ENCODE data around the gene TIAM1. TPM values are rescaled to one million over a fixed set of nuclear protein-coding genes. Genes with fewer than 3 reads are reported as not detected.

TIAM1 gene
- polyA plus RNA-seq, 1 experiment: 0.11 TPM

- POLR2A ChIA-PET: no interaction called here
- H3K36me3 ChIP-seq (ENCODE audit: control insufficient read depth, insufficient read depth, low read length): no peaks in the 10 kb centered on the region
- no peak for DNase-seq (ENCODE audit: low read depth)
- no peaks in the 10 kb centered on the region for H3K27me3 ChIP-seq (ENCODE audit: control insufficient read depth, insufficient read depth, low read length)
- no peak for TF ChIP-seq CTCF (IDR thresholded peaks at IDR 0.05; ENCODE audit: insufficient read depth, low read depth, low read length)
- H3K4me3 ChIP-seq (ENCODE audit: low read depth, low read length): no peak overlapping the region
- CTCF ChIA-PET: interaction anchor here (0.9 kb wide), 1 partner anchor 10 kb away, joined by 4 read pairs; no protein-coding TSS in a partner anchor
Measured at GRCh38 chr21:31222142-31222541, 121.9 kb downstream of the TIAM1 start.

GRCh38 chr21:31221043-31221442 lies 123.0 kb downstream of the TIAM1 start:
- ChIA-PET POLR2A (no interaction called here), CTCF (no interaction called here)
- Histone ChIP-seq H3K4me3 (ENCODE audit: low read depth, low read length) (no peak overlapping the region), H3K27me3 (ENCODE audit: control insufficient read depth, insufficient read depth, low read length) (no peaks in the 10 kb centered on the region), H3K36me3 (ENCODE audit: control insufficient read depth, insufficient read depth, low read length) (no peaks in the 10 kb centered on the region)
- no peak for DNase-seq (ENCODE audit: low read depth)
- no peak for TF ChIP-seq CTCF (IDR thresholded peaks at IDR 0.05; ENCODE audit: insufficient read depth, low read depth, low read length)

- ChIA-PET CTCF (no interaction called here), POLR2A (no interaction called here)
- no peak for DNase-seq (ENCODE audit: low read depth)
- H3K36me3 ChIP-seq (ENCODE audit: control insufficient read depth, insufficient read depth, low read length): no peaks in the 10 kb centered on the region
- TF ChIP-seq CTCF (IDR thresholded peaks at IDR 0.05; ENCODE audit: insufficient read depth, low read depth, low read length): no peak
- no peak overlapping the region for H3K4me3 ChIP-seq (ENCODE audit: low read depth, low read length)
- no peaks in the 10 kb centered on the region for H3K27me3 ChIP-seq (ENCODE audit: control insufficient read depth, insufficient read depth, low read length)
Measured at GRCh38 chr21:31220575-31220974, 123.5 kb downstream of the TIAM1 start.

GRCh38 chr21:31218830-31219608 lies 125.0 kb downstream of the TIAM1 start:
- no peak for TF ChIP-seq CTCF (IDR thresholded peaks at IDR 0.05; ENCODE audit: insufficient read depth, low read depth, low read length)
- Histone ChIP-seq H3K4me3 (ENCODE audit: low read depth, low read length) (no peak overlapping the region), H3K27me3 (ENCODE audit: control insufficient read depth, insufficient read depth, low read length) (no peaks in the 10 kb centered on the region), H3K36me3 (ENCODE audit: control insufficient read depth, insufficient read depth, low read length) (no peaks in the 10 kb centered on the region)
- DNase-seq (ENCODE audit: low read depth): no peak
- ChIA-PET POLR2A (no interaction called here), CTCF (no interaction called here)

- POLR2A ChIA-PET: no interaction called here
- CTCF ChIA-PET: no interaction called here
- H3K4me3 ChIP-seq (ENCODE audit: low read depth, low read length): no peak overlapping the region
- DNase-seq (ENCODE audit: low read depth): no peak
- no peaks in the 10 kb centered on the region for H3K36me3 ChIP-seq (ENCODE audit: control insufficient read depth, insufficient read depth, low read length)
- no peak for TF ChIP-seq CTCF (IDR thresholded peaks at IDR 0.05; ENCODE audit: insufficient read depth, low read depth, low read length)
- H3K27me3 ChIP-seq (ENCODE audit: control insufficient read depth, insufficient read depth, low read length): no peaks in the 10 kb centered on the region
Measured at GRCh38 chr21:31216206-31216605, 127.9 kb downstream of the TIAM1 start.
